Activated CD4-positive, CD25-positive, alpha-beta regulatory T cell (primary cell): ENCODE measurements around the gene SNCG.

ENCODE experiments used
- DNase-seq, 4 experiments: peaks; one replicate each; lab custom pipeline; 2025; lab: John Stamatoyannopoulos, UW

The SNCG gene

GRCh38 chr10:86960863-86961434, 2.5 kb downstream of the SNCG start:
- no peak for DNase-seq

DNA sequence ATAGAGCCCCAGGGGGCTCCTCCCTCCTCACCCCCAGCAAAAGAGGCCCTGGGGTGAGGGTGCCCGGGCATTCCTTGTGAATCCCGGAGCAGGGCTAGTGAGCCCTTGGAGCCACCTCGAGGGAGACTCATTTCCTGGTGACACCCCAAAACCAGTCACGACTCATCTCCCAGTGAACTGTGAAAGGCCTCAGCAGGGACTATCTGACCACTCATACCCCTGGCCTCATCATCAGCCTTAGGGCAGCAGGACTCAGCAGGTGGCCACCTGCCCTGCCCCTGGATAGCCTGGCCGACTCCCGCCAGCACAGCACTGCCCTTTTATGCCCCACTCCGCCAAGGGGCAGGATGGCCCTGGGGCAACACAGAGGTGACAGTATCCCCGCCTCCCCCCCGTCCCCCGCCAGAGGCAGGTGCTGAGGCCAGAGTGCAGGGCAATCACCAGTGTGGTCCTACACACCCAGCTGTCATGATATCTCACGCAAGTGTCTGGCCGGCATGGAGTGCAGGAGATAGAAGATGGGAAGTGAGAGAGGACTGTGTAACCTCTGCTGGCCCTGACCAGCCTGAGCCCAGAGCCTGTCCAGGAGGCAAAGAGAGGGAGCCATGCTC, 3.2 kb downstream of the SNCG start:
- no peak for DNase-seq

DNA sequence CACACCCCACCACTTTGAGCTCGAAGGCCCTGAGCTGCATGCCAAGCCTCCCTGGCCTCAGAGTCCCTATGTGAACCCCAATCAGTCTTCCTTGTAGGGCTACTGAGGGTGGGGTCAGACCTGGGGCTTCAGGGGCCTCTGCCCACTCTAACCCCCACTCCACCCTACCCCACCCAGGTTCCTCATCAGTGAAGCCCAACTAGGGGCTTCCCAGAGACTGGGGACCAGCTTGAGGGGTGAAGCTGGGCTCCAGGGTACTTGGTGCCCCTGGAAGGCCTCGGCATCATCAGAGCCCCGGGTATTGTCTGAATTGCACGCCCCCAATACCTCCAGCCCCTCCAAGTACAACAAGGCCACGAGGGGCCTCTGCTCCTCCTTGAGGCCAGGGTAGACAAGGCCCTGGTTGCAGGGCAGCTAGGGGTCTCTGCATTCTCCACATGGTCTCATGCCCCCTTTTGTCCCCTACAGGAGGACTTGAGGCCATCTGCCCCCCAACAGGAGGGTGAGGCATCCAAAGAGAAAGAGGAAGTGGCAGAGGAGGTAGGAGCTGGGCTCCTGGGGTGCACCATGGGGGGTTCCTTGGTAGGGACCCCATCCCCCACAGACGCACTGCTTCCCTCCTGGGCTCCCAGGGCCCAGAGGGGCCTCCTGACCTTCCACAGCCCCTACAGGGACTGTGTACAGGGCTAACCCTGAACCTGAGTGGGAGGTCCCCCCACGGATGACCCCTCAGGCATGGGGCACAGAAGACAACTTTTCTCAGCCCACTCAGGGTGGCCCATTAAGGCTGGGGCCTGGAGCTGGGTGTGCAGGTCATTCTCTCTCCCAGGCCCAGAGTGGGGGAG, 4.0 kb downstream of the SNCG start:
- no peak for DNase-seq

DNA sequence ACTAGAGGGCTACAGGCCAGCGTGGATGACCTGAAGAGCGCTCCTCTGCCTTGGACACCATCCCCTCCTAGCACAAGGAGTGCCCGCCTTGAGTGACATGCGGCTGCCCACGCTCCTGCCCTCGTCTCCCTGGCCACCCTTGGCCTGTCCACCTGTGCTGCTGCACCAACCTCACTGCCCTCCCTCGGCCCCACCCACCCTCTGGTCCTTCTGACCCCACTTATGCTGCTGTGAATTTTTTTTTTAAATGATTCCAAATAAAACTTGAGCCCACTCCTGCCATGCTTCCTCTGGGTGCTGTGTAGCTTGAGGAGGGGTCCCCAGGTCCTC, 4.5 kb downstream of the SNCG start:
- DNase-seq = no peak

DNA sequence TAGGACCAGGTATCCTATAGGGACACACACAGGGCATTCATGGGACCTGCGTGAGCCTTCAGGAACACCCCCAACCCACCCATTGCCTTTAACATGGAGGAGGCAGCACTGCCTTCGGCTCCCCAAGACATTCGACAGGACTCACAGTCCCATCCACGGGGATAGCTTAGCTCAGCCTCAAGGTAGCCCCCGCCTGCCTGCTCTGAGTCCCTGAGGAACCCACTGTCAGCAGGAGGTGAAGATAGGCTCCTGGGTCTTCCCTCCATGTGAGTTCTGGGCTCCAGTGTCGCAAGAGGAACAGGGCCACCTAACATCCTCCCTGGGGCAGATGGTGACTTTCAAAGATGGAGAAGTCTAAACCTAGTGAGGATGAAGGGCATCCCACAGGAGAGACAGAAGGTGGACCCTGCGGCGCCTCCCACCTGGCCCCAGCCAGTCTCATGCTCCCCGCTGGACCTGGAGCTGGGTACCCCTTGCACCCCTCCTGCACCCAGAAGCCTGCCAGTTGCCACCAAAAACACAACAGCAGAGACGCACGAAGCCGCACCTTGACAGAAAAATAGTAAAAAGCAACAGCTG, 5.0 kb downstream of the SNCG start:
- DNase-seq = no peak

GRCh38 chr10:86964061-86964846, 5.9 kb downstream of the SNCG start:
- DNase-seq = no peak

DNA sequence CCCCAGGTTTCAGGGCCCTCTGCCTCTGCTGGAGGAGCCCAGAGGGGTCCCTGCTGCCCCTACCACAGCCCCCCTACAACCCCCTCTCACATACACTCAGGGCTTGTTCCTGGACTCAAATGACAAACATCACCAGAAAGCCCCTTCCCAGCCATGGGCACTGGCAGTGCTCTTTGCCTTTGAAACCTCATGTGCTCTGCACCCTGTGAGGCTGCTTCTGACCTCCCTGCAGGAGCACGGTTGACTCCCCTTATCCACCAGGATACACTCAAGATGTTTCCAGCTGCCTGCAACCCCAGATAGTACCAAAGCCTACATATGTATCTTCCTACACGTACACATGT, 6.4 kb downstream of the SNCG start:
- no peak for DNase-seq

DNA sequence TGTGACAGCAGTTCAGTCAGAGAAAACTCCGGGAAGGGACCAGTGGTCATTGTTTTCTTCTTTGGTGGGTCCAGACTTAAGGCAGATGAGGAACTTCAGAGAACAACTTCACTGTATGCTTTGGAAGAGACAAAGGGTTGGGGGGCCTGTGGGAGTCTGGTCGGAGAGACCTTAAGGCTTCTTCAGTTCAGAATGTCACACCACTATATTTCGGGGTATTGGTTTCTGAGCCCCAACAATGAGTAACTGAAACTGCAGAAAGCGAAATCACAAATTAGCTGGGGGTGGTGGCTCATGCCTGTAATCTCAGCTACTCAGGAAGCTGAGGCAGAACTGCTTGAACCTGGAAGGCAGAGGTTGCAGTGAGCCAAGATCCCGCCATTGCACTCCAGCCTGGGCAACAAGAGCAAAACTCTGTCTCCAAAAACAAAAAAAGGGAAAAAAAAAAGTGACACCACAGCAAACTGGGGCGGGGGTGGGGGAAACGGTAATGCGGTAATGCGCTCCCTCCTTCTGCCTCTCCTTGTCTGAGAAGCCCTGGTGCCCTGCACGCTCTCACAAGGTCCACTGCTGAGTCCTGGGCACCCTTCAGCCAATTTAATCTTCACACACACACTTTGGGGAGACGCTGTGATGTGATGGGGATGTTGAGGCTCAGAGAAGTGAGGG, 7.7 kb downstream of the SNCG start:
- no peak for DNase-seq

DNA sequence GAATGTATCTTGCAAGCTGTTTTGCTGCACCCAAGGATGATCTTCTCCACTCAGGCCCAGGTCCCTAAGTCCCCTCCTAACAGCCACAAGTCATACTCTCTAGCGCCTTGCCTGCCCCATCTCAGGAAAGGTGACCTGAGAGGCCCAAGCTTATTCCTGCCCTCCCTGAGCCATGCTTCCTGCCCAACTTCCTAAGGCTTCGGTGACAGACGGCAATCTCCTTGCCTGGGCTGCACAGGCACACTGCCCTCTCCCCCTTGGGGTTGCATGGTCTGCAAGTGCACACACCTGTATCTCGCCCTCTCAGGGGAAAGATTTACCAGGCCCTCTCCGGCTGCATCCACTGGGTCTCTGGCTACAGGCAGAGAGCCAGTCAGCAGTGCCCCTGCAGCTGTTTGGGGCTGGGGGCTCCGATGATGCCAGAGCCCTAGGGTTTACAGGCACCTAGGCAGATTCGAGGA, 9.1 kb downstream of the SNCG start:
- no peak for DNase-seq

- DNase-seq = no peak
These were observed 10.0 kb downstream of the SNCG start, which contains the start of gene ADIRF for GRCh38 chr10:86968271-86968993. Gene ADIRF (plus strand): TSS chr10:86968482. CDS start chr10:86968545, 63 bp downstream.

DNA sequence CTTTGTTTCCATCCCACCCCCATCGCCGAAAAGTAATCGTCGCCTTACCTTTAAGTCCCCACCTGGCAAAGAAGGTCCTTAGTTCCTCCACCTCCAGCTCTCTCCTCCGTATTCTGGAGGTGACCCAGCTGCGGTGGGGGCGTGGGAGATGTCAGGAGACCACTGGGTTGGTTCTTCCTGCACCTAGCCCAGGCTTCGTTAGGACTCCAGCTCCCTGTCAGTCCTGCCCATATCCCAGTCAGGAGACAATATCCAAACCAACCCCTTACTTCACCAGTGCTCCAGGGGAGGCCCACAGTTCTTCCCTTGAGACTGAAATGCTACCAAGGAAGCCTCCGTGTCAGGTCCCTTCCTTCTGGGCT, 10.6 kb downstream of the SNCG start:
- no peak for DNase-seq

DNA sequence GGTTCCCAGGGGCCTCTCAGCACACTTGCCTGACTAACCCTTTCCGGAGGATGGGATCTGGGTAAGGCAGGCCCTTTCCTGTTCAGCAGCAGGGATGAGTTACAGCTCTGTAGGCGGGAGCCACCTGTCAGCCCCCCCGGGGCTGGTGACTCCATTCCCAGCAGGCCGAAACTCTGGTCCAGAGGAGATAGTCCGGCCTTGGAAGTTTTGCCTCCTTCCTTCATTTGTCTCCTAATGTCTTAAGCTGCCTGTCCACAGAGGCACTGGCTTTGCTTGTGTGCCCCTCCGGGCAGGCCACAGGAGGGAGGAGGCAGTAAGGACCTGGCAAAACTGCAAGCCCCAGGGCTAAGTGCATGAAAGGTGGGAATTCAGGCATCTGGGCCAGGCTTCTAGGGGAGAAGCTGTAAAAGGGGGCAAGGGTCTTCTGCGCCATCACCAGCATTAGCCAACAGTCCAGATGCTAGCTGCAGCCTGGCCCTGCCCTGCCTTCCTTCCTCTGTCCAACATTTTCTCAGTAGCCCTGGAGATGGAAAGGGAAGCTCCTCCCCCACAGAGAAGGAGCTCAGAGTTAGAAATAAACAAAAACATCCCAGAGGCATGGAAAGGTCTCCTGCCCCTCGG, 11.1 kb downstream of the SNCG start:
- no peak for DNase-seq

GRCh38 chr10:86970162-86970981, 12.0 kb downstream of the SNCG start:
- no peak for DNase-seq

- no peak for DNase-seq
These were observed 12.5 kb downstream of the SNCG start for GRCh38 chr10:86970982-86971231.

DNA sequence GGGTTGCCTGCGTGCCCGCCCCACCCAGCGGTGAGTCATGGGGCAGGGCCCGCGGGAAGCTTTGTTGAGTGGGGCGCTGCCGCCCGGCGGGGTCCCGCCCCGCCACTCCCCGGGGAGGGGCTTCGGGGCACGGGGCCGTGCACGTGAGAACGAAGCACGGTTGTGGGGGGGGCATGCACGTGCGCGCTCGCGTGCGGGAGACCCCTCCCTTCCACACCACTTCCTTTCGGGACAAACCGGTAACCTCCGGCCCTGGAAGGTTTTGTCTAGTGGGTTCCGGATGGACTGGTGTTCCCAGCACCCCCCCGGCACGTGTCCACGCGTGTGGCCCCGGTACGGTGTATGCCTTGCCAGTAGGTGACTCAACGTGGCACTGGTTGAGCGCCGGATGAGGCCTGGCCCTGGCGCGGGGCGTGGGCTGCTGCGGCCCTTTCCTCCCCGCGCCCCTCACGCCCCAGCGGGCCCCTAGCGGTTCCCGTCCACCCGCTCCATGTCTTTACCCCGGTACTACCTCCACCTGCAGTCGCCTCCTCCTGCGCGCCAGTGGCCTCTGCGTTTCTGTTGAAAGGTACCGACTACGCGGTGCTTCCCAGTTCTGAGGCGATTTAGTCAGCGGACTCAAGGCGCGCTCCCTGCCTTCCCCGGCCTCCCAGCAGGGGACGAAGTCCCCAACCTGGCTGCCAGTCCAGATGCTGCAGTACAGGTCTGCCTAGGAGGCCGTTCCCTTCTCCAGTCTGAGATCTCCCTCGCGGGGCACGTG, 13.0 kb downstream of the SNCG start:
- peak; percentile 71 to 91 (median 81) for DNase-seq

- DNase-seq = no peak
These were observed 14.4 kb downstream of the SNCG start for GRCh38 chr10:86972613-86973380.

DNA sequence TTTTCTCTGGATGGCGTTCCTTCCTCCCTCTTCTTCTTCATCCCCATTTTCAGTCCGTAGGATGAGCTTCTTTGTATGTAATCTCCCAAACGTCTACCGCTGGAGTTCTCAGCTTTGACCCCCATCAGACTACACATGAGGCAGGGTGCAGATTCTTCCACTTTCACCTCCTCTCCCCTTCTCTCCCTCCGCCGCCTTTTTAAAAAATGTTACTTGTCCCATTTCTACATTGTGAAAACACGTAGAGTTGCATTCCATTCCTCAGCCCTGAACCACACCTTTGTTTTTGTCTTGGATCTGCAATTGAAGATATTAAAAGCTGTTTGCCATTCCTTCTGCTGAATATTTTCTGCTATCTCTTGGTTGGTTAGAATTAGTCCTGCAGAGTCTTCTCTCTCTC, 16.1 kb downstream of the SNCG start:
- DNase-seq = no peak

GRCh38 chr10:86976362-86977056, 18.1 kb downstream of the SNCG start:
- DNase-seq = no peak
